Cardiac septum (tissue), 1 donor: ENCODE data around the gene CHRNG. TPM values are rescaled to one million over a fixed set of nuclear protein-coding genes. Genes with fewer than 3 reads are reported as not detected.

ENCODE experiments used
- DNase-seq: peaks from one replicate; pipeline ENCODE4 v3.0.0-alpha.2; 2020; ENCODE audit warnings: low spot score
- intact Hi-C: fragments of 100-400 bp; cut with DNase I; formaldehyde crosslinking; loops from one replicate; pipeline ENCODE4 v1.14.0; 2022
- total RNA-seq: library from RNA; stranded (reverse); fragmentation: NEBNext Ultra II Directional; extraction: Animal tissue kit (Norgen Biotek cat#: 25700); gene quantifications from one replicate; pipeline ENCODE4 v1.2.1, GENCODE V29; 2021
- donor health status: DM: no; HTN: no; CAD: no.

The CHRNG gene
- total RNA-seq, 1 donor from 2014 or later: not detected

- intact Hi-C loops: no loop called here
- DNase-seq: no peak
These were observed 53.4 kb downstream of the CHRNG start for GRCh38 chr2:232592772-232593395.

GRCh38 chr2:232593982-232594381, 54.5 kb downstream of the CHRNG start:
- no peak for DNase-seq
- intact Hi-C loops: no loop called here

Other genes starting within 250 kb of the CHRNG start
- gene ALPP, start 160.9 kb upstream of the CHRNG start, total RNA-seq: not detected
- gene ALPG, start 132.8 kb upstream of the CHRNG start, total RNA-seq: not detected
- not detected for gene ALPI, start 83.5 kb upstream of the CHRNG start, total RNA-seq
- gene ECEL1, start 51.9 kb upstream of the CHRNG start, total RNA-seq: 0.27 TPM
- not detected for gene PRSS56, start 19.3 kb upstream of the CHRNG start, total RNA-seq
- 0.11 TPM for gene CHRND, start 13.5 kb upstream of the CHRNG start, total RNA-seq
- gene TIGD1, start 10.9 kb downstream of the CHRNG start, total RNA-seq: 2.5 TPM
- 45.9 TPM for gene EIF4E2, start 11.0 kb downstream of the CHRNG start, total RNA-seq
- 20.1 TPM for gene EFHD1, start 93.9 kb downstream of the CHRNG start, total RNA-seq
- gene GIGYF2, start 157.6 kb downstream of the CHRNG start, total RNA-seq: 62.5 TPM
- not detected for gene KCNJ13, start 236.9 kb downstream of the CHRNG start, total RNA-seq